PC-9 (cell line): ENCODE data around the gene ANXA2. TPM values are rescaled to one million over a fixed set of nuclear protein-coding genes. Genes with fewer than 3 reads are reported as not detected.

Source experiments
- BruUV-seq: library from RNA; stranded (reverse); fragments of 400-500 nt; replicated peaks from 2 replicates; lab custom pipeline; 2021; lab: Mats Ljungman, UMichigan
- CTCF ChIA-PET: fragments of 300-600 bp; sonication (Branson Sonifier 250); formaldehyde crosslinking; loops from one replicate; lab custom pipeline; 2022; ENCODE audit warnings: antibody characterized with exemption; lab: Charles Lee
- POLR2A ChIA-PET: fragments of 300-600 bp; sonication (Branson Sonifier 250); formaldehyde crosslinking; loops from one replicate; lab custom pipeline; 2022; ENCODE audit warnings: antibody characterized with exemption; ENCODE audit not compliant: unreplicated experiment; lab: Charles Lee
- DNase-seq, 2 experiments: peaks; one replicate each; pipeline versions ENCODE4 v3.0.0 to v3.0.0-alpha.2; 2015 to 2022; ENCODE audit warnings: mixed read lengths in 1 of 2
- H2AFZ ChIP-seq: fragments of 200-600 bp; sonication (generic); 2 replicates; pipeline ENCODE4 v1.8.1; 2017; ENCODE audit warnings: antibody characterized with exemption
- H3F3A ChIP-seq: fragments of 200-600 bp; sonication (generic); 2 replicates; pipeline ENCODE4 v1.8.1; 2017; ENCODE audit warnings: antibody characterized with exemption, mild to moderate bottlenecking, low read depth; ENCODE audit not compliant: insufficient read depth
- H3K27ac ChIP-seq: fragments of 200-600 bp; sonication (generic); 2 replicates; pipeline ENCODE4 v1.6.1; 2016; ENCODE audit warnings: mixed run types
- H3K27me3 ChIP-seq: fragments of 200-600 bp; sonication (generic); 2 replicates; pipeline ENCODE4 v1.6.1; 2016; ENCODE audit warnings: low read depth, mixed run types; ENCODE audit not compliant: insufficient read depth
- H3K36me3 ChIP-seq: fragments of 200-600 bp; sonication (generic); 2 replicates; pipeline ENCODE4 v1.6.1; 2016; ENCODE audit warnings: low read depth, mixed run types
- H3K4me1 ChIP-seq: fragments of 200-600 bp; sonication (generic); replicated peaks from 2 replicates; pipeline ENCODE4 v1.6.1; 2016; ENCODE audit warnings: mixed run types; ENCODE audit not compliant: insufficient read depth
- H3K4me2 ChIP-seq: fragments of 200-600 bp; sonication (generic); 2 replicates; pipeline ENCODE4 v1.6.1; 2017; ENCODE audit warnings: mixed run types
- H3K4me3 ChIP-seq: fragments of 200-600 bp; sonication (generic); 2 replicates; pipeline ENCODE4 v1.6.1; 2016; ENCODE audit warnings: mixed run types
- H3K79me2 ChIP-seq: fragments of 200-600 bp; sonication (generic); 2 replicates; pipeline ENCODE4 v1.6.1; 2017; ENCODE audit warnings: low read depth, mixed run types
- H3K9me2 ChIP-seq: fragments of 200-600 bp; sonication (generic); 2 replicates; pipeline ENCODE4 v1.8.1; 2017; ENCODE audit warnings: mild to moderate bottlenecking; ENCODE audit not compliant: insufficient read depth
- H3K9me3 ChIP-seq: fragments of 200-600 bp; sonication (generic); 2 replicates; pipeline ENCODE4 v1.8.1; 2016; ENCODE audit warnings: low read depth; ENCODE audit not compliant: insufficient read depth
- H4K20me1 ChIP-seq: fragments of 200-600 bp; sonication (generic); 2 replicates; pipeline ENCODE4 v1.8.1; 2017; ENCODE audit not compliant: insufficient read depth
- CTCF ChIP-seq: fragments of 200-600 bp; sonication (generic); conservative IDR thresholded peaks from 2 replicates; pipeline ENCODE4 v1.6.1; 2017; ENCODE audit warnings: mixed run types, antibody characterized with exemption, mild to moderate bottlenecking, moderate library complexity
- EZH2 ChIP-seq: fragments of 200-600 bp; sonication (generic); IDR thresholded peaks from 2 replicates; pipeline ENCODE4 v1.8.0; 2017; ENCODE audit warnings: antibody characterized with exemption, low read depth
- intact Hi-C: fragments of 100-400 bp; cut with micrococcal nuclease; formaldehyde crosslinking; loops from one replicate; pipeline ENCODE4 v1.10.0; 2022; ENCODE audit not compliant: unreplicated experiment
- total RNA-seq: library from RNA; stranded (reverse); gene quantifications from 2 replicates; pipeline ENCODE4 v1.2.3, GENCODE V29; 2021

ANXA2 gene
- total RNA-seq, 1 experiment from 2014 or later, result 1,720 TPM

GRCh38 chr15:60421544-60421943 lies 23.8 kb upstream of the ANXA2 start:
- Histone ChIP-seq H2AFZ (no peak overlapping the region), H3K79me2 (no peaks in the 10 kb centered on the region), H3K27me3 (no peaks in the 10 kb centered on the region), H3K4me3 (no peak overlapping the region), H3K27ac (peak overlapping the region; percentile 47), H3K9me3 (no peaks in the 10 kb centered on the region), H3K4me1 (peaks cover 20% of the 10 kb centered on the region), H3K36me3 (no peaks in the 10 kb centered on the region), H3F3A (peaks cover 5% of the 10 kb centered on the region), H3K9me2 (no peaks in the 10 kb centered on the region), H4K20me1 (no peaks in the 10 kb centered on the region), H3K4me2 (no peak overlapping the region)
- peak; percentile 45 to 56 for DNase-seq
- ChIA-PET CTCF (no interaction called here), POLR2A (interaction anchor here (0.6 to 1.0 kb wide), 8 partner anchors 22 to 102 kb away, joined by 3 to 20 read pairs (median 5); no protein-coding TSS in a partner anchor)
- no TSS peak for BruUV-seq
- TF ChIP-seq EZH2 (no peak), CTCF (no peak)
- intact Hi-C loops, result loop anchor here (1.0 kb wide), 2 partner anchors 13 to 21 kb away; no protein-coding TSS in a partner anchor

GRCh38 chr15:60420203-60420716 lies 22.5 kb upstream of the ANXA2 start:
- no peaks in the 10 kb centered on the region for H4K20me1 ChIP-seq
- H3K4me3 ChIP-seq, result no peak overlapping the region
- TF ChIP-seq CTCF (no peak), EZH2 (no peak)
- CTCF ChIA-PET, result no interaction called here
- H3K9me3 ChIP-seq, result no peaks in the 10 kb centered on the region
- no peaks in the 10 kb centered on the region for H3K36me3 ChIP-seq
- no peaks in the 10 kb centered on the region for H3K27me3 ChIP-seq
- peaks cover 5% of the 10 kb centered on the region for H3F3A ChIP-seq
- no TSS peak for BruUV-seq
- no peak for DNase-seq
- H3K79me2 ChIP-seq, result no peaks in the 10 kb centered on the region
- POLR2A ChIA-PET, result interaction anchor here (0.6 kb wide), 1 partner anchor 24 kb away, joined by 3 read pairs; no protein-coding TSS in a partner anchor
- H2AFZ ChIP-seq, result no peak overlapping the region
- no peaks in the 10 kb centered on the region for H3K9me2 ChIP-seq
- no peak overlapping the region for H3K4me2 ChIP-seq
- H3K27ac ChIP-seq, result no peak overlapping the region
- intact Hi-C loops, result no loop called here
- peaks cover 20% of the 10 kb centered on the region for H3K4me1 ChIP-seq

GRCh38 chr15:60419753-60420152 lies 22.0 kb upstream of the ANXA2 start:
- Histone ChIP-seq H3K9me3 (no peaks in the 10 kb centered on the region), H3F3A (peaks cover 5% of the 10 kb centered on the region), H2AFZ (no peak overlapping the region), H3K79me2 (no peaks in the 10 kb centered on the region), H3K9me2 (no peaks in the 10 kb centered on the region), H3K27ac (no peak overlapping the region), H3K4me3 (no peak overlapping the region), H4K20me1 (no peaks in the 10 kb centered on the region), H3K4me1 (peaks cover 20% of the 10 kb centered on the region), H3K4me2 (no peak overlapping the region), H3K27me3 (no peaks in the 10 kb centered on the region), H3K36me3 (no peaks in the 10 kb centered on the region)
- CTCF ChIA-PET, result no interaction called here
- no peak for DNase-seq
- POLR2A ChIA-PET, result interaction anchor here (0.6 to 0.7 kb wide), 2 partner anchors 8 to 24 kb away, joined by 3 to 4 read pairs; no protein-coding TSS in a partner anchor
- no peak for TF ChIP-seq CTCF
- intact Hi-C loops, result no loop called here
- no TSS peak for BruUV-seq
